Kidney (tissue), 14 donors: ENCODE results near the gene CRY1. TPM values are rescaled to one million over a fixed set of nuclear protein-coding genes. Genes with fewer than 3 reads are reported as not detected.

ENCODE experiments used
- DNase-seq, 5 donors: peaks; one replicate each; pipeline ENCODE4 v3.0.0-alpha.2; 2013 to 2020
- FAIRE-seq: peaks from 2 replicates; lab custom pipeline; 2012; peaks lifted over from hg19 to GRCh38; lab: Jason Lieb, UNC
- H3K27ac ChIP-seq, 2 donors: one replicate each; pipeline ENCODE4 v1.7.0; 2013; ENCODE audit warnings: low read depth in 2 of 2, low read length in 2 of 2, inconsistent platforms in 1 of 2
- H3K27me3 ChIP-seq: one replicate; pipeline ENCODE4 v1.7.1; 2013; ENCODE audit warnings: low read length, inconsistent platforms; ENCODE audit not compliant: control insufficient read depth, insufficient read depth
- H3K36me3 ChIP-seq, 3 donors: one replicate each; pipeline versions ENCODE4 v1.7.0 to v1.7.1; 2013; ENCODE audit warnings: low read length in 3 of 3, control low read depth in 1 of 3, inconsistent platforms in 1 of 3; ENCODE audit not compliant: insufficient read depth in 3 of 3, control insufficient read depth in 2 of 3
- H3K4me1 ChIP-seq, 3 donors: one replicate each; pipeline versions ENCODE4 v1.7.0 to v1.7.1; 2013; ENCODE audit warnings: low read length in 3 of 3, inconsistent platforms in 1 of 3, low read depth in 1 of 3; ENCODE audit not compliant: control insufficient read depth in 2 of 3, insufficient read depth in 2 of 3
- H3K4me3 ChIP-seq, 3 donors: one replicate each; pipeline versions ENCODE4 v1.7.0 to v1.8.1; 2013; ENCODE audit warnings: low read length in 3 of 3, control low read depth in 1 of 3, inconsistent platforms in 1 of 3
- H3K9ac ChIP-seq, 3 donors: one replicate each; pipeline versions ENCODE4 v1.7.0 to v1.7.1; 2013; ENCODE audit warnings: low read length in 3 of 3, control low read depth in 1 of 3, inconsistent platforms in 1 of 3
- H3K9me3 ChIP-seq, 3 donors: one replicate each; pipeline versions ENCODE4 v1.7.0 to v1.7.1; 2013; ENCODE audit warnings: low read length in 3 of 3, control low read depth in 1 of 3, inconsistent platforms in 1 of 3; ENCODE audit not compliant: control insufficient read depth in 2 of 3, insufficient read depth in 1 of 3
- CTCF ChIP-seq: IDR thresholded peaks from 3 replicates; pipeline ENCODE4 v1.5.1; 2012; ENCODE audit warnings: mild to moderate bottlenecking, moderate library complexity, borderline replicate concordance; ENCODE audit not compliant: insufficient read depth; ENCODE audit errors: extremely low read depth
- intact Hi-C: fragments of 100-400 bp; cut with DNase I; formaldehyde crosslinking; loops from one replicate; pipeline ENCODE4 v1.11.1; 2022
- polyA plus RNA-seq: library from polyadenylated mRNA; stranded (reverse); fragments of 350-450 nt; fragmentation: Illumina TruSeq; extraction: RNeasy Lipid Tissue Mini Kit (QIAGEN cat#74804); gene quantifications from one replicate; pipeline ENCODE4 v1.2.3, GENCODE V29; 2014; ENCODE audit warnings: low read depth, low replicate concordance; ENCODE audit not compliant: insufficient read depth
- total RNA-seq: library from RNA; stranded (reverse); fragmentation: NEBNext Ultra II Directional; extraction: Animal tissue kit (Norgen Biotek cat#: 25700); gene quantifications from one replicate; pipeline ENCODE4 v1.2.1, GENCODE V29; 2021
- donor health status: control.
- donor health status: control.
- donor health status: control.
- donor health status: control.
- donor health status: control.
- donor health status: DM: yes; HTN: yes; CAD: no.
- donor health status: Normal renal cell carcinoma (clear cell type).

CRY1 gene
- total and polyA plus RNA-seq, 2 donors from 2014 or later: 8.4 to 17.7 TPM

GRCh38 chr12:106955377-106956047 lies 137.8 kb downstream of the CRY1 start, which contains the start of gene TMEM263:
Gene TMEM263 (plus strand): TSS chr12:106955907. CDS start chr12:106967117, 11,210 bp downstream.
- H3K9me3 ChIP-seq: no peaks in the 10 kb centered on the region
- peak within 1 kb of the TSS; percentile 61 to 94 (median 74) for H3K9ac ChIP-seq
- H3K4me3 ChIP-seq: peak within 1 kb of the TSS; percentile 86 to 90 (median 88)
- peaks cover 0 to 7% (median 6%) of the 10 kb centered on the region in 3 donors for H3K4me1 ChIP-seq
- no peaks in the 10 kb centered on the region for H3K27me3 ChIP-seq
- peak within 1 kb of the TSS; percentile 97 to 98 for H3K27ac ChIP-seq
- H3K36me3 ChIP-seq: no peaks in the 10 kb centered on the region
- intact Hi-C loops: no loop called here
- no peak for TF ChIP-seq CTCF
- no peak for FAIRE-seq
- DNase-seq: peak; percentile 98 to 99 (median 99)

DNA sequence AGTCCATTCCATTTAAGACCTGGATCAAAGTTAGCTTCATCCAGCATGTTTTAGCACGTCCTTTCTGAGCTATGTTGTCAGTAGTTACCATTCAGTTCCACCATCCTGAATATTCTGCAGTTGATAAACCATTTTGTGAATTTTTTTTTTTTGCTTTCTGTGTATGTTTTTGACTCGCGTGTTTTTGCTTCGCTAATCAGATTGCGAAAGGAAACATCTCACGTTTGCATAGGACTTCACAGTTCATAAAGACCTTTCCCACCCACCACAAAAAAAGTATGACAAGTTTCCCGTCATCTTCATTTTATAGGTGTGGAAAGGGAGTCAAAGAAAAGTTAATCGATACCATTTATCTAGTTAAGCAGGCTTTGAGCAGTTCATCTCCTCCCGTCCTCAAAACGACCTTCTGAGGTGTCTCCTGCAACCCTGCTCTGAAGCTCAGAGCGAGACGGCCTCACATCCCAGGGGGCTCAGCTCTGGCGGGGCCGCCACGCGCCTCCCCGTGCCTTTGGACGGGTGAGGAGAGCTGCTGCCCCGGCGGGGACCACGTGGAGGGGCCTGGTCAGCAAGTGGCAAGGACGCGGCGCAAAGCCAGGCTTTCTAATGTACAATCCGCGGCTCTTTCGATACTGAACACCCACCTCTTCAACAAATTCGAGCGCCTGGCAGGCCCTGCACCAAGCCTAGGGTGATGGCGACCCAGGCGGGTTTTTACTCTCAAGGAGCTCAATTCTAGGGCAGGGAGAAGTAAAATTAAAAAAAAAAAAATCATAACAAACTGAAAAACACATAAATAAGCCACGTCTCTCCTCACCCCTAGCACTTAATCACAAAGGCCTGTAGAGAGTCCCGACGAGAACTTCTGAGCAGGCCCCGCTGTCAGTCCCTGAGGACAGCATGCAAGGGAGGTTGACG lies 138.6 kb downstream of the CRY1 start:
- Histone ChIP-seq H3K36me3 (no peaks in the 10 kb centered on the region), H3K27ac (peak overlapping the region; percentile 97 to 98), H3K4me3 (peak overlapping the region; percentile 18 to 86 (median 50)), H3K27me3 (no peaks in the 10 kb centered on the region), H3K9ac (peak overlapping the region; percentile 1 to 65 (median 14)), H3K4me1 (peaks cover 0 to 7% (median 6%) of the 10 kb centered on the region in 3 donors), H3K9me3 (no peaks in the 10 kb centered on the region)
- DNase-seq (peak; percentile 16 to 82 (median 65)), FAIRE-seq (no peak)
- intact Hi-C loops: no loop called here
- no peak for TF ChIP-seq CTCF

DNA sequence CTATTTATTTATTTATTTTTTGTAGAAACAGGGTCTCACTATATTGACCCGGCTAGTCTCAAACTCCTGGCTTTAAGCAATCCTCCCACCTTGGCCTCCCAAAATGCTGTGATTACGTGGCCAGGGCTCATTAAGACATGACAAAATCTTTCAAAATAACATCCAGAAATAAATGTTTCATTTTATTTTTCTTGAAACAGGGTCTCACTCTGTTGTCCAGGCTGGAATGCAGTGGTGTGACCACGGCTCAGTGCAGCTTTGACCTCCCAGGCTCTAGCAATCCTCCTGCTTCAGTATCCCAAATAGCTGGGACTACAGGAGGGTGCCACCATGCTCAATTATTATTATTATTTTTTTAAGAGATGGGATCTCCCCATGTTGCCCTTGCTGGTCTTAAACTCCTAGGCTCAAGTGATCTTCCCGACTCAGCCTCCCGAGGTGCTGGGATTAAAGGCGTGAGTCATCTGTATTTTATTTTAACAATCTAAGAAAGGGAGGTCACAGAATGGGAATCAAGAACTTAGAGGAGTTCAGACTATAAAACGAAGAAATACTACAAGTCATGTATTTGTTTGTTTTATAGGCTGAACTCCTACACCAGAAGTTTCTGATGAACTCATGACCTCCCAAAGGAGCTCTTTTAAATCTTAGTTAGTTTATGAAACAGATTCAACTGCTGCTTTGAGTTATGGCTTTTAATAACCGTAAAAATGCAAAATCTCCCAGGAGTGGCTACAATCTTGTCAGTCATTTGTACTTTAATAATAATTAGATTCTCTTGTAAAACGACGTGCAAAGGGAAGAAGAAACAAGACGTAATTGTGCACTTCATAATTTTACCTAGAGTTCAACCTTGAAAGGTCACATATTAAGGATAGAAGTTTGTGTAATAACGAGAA lies 139.7 kb downstream of the CRY1 start:
- DNase-seq: peak in 2 of 5 donors; percentile 16 to 66
- Histone ChIP-seq H3K27me3 (no peaks in the 10 kb centered on the region), H3K4me1 (peaks cover 0 to 7% (median 7%) of the 10 kb centered on the region in 3 donors), H3K27ac (peak overlapping the region in 1 of 2 donors; percentile 98), H3K9ac (no peak overlapping the region), H3K9me3 (no peaks in the 10 kb centered on the region), H3K4me3 (peak overlapping the region in 2 of 3 donors; percentile 14 to 86), H3K36me3 (no peaks in the 10 kb centered on the region)
- intact Hi-C loops: no loop called here
- FAIRE-seq: no peak
- no peak for TF ChIP-seq CTCF
